GM18505 (cell line): ENCODE measurements around the gene EEA1.

Source experiments
- ATAC-seq: cut with Tn5 transposase; IDR thresholded peaks from one replicate; pipeline ENCODE4 v1.9.1; 2021; ENCODE audit not compliant: unreplicated experiment
- POLR2A ChIP-seq: IDR thresholded peaks from 4 replicates; pipeline ENCODE4 v1.6.1; 2011; ENCODE audit warnings: borderline replicate concordance; ENCODE audit not compliant: insufficient read depth, insufficient read length; ENCODE audit errors: extremely low read depth

Gene EEA1

GRCh38 chr12:92926549-92926948 lies 2.5 kb downstream of the EEA1 start:
- no peak for TF ChIP-seq POLR2A

GRCh38 chr12:92921877-92922276 lies 7.2 kb downstream of the EEA1 start:
- peak; percentile 88 for ATAC-seq
- TF ChIP-seq POLR2A, result no peak

More at GRCh38 chr12:92926549-92926948, 2.5 kb downstream of the EEA1 start:
- no peak for ATAC-seq

GRCh38 chr12:92915365-92915764 lies 13.7 kb downstream of the EEA1 start:
- no peak for ATAC-seq
- TF ChIP-seq POLR2A, result no peak

GRCh38 chr12:92914170-92914569 lies 14.9 kb downstream of the EEA1 start:
- ATAC-seq, result no peak
- TF ChIP-seq POLR2A, result no peak

- no peak for ATAC-seq
- TF ChIP-seq POLR2A, result no peak
Observed at GRCh38 chr12:92912672-92913071, 16.4 kb downstream of the EEA1 start.

- no peak for TF ChIP-seq POLR2A
- ATAC-seq, result no peak
Observed at GRCh38 chr12:92912052-92912451, 17.0 kb downstream of the EEA1 start.

GRCh38 chr12:92911339-92911738 lies 17.8 kb downstream of the EEA1 start:
- no peak for ATAC-seq
- TF ChIP-seq POLR2A, result no peak

GRCh38 chr12:92908108-92908507 lies 21.0 kb downstream of the EEA1 start:
- no peak for TF ChIP-seq POLR2A
- no peak for ATAC-seq

GRCh38 chr12:92905811-92906554 lies 23.1 kb downstream of the EEA1 start:
- TF ChIP-seq POLR2A, result no peak
- no peak for ATAC-seq

GRCh38 chr12:92905258-92905810 lies 23.8 kb downstream of the EEA1 start:
- ATAC-seq, result no peak
- no peak for TF ChIP-seq POLR2A

GRCh38 chr12:92900941-92901340 lies 28.2 kb downstream of the EEA1 start:
- ATAC-seq, result no peak
- TF ChIP-seq POLR2A, result no peak

- no peak for TF ChIP-seq POLR2A
- no peak for ATAC-seq
Observed at GRCh38 chr12:92899386-92900001, 29.6 kb downstream of the EEA1 start.

GRCh38 chr12:92898755-92899154 lies 30.3 kb downstream of the EEA1 start:
- ATAC-seq, result no peak
- TF ChIP-seq POLR2A, result no peak

GRCh38 chr12:92897844-92898243 lies 31.3 kb downstream of the EEA1 start:
- no peak for TF ChIP-seq POLR2A
- no peak for ATAC-seq
